T-helper 9 cell (primary cell): Measurements from ENCODE around the gene NCAPD2.
A peak's percentile ranks its signal among the peaks of the same experiment; 100 is the strongest.

Source experiments
- DNase-seq: peaks from one replicate; pipeline ENCODE4 v3.0.0-alpha.2; 2020

The NCAPD2 gene

DNA sequence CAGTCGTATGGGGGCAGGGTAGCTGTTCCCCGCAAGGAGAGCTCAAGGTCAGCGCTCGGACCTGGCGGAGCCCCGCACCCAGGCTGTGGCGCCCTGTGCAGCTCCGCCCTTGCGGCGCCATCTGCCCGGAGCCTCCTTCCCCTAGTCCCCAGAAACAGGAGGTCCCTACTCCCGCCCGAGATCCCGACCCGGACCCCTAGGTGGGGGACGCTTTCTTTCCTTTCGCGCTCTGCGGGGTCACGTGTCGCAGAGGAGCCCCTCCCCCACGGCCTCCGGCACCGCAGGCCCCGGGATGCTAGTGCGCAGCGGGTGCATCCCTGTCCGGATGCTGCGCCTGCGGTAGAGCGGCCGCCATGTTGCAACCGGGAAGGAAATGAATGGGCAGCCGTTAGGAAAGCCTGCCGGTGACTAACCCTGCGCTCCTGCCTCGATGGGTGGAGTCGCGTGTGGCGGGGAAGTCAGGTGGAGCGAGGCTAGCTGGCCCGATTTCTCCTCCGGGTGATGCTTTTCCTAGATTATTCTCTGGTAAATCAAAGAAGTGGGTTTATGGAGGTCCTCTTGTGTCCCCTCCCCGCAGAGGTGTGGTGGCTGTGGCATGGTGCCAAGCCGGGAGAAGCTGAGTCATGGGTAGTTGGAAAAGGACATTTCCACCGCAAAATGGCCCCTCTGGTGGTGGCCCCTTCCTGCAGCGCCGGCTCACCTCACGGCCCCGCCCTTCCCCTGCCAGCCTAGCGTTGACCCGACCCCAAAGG, 41.2 kb downstream of the NCAPD2 start:
- peak; percentile 68 for DNase-seq

- no peak for DNase-seq
Observed at GRCh38 chr12:6535697-6535946, 41.7 kb downstream of the NCAPD2 start.

DNA sequence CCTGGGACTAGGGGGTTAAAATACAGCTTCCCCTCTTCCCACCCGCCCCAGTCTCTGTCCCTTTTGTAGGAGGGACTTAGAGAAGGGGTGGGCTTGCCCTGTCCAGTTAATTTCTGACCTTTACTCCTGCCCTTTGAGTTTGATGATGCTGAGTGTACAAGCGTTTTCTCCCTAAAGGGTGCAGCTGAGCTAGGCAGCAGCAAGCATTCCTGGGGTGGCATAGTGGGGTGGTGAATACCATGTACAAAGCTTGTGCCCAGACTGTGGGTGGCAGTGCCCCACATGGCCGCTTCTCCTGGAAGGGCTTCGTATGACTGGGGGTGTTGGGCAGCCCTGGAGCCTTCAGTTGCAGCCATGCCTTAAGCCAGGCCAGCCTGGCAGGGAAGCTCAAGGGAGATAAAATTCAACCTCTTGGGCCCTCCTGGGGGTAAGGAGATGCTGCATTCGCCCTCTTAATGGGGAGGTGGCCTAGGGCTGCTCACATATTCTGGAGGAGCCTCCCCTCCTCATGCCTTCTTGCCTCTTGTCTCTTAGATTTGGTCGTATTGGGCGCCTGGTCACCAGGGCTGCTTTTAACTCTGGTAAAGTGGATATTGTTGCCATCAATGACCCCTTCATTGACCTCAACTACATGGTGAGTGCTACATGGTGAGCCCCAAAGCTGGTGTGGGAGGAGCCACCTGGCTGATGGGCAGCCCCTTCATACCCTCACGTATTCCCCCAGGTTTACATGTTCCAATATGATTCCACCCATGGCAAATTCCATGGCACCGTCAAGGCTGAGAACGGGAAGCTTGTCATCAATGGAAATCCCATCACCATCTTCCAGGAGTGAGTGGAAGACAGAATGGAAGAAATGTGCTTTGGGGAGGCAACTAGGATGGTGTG, 42.3 kb downstream of the NCAPD2 start:
- DNase-seq, result no peak

DNA sequence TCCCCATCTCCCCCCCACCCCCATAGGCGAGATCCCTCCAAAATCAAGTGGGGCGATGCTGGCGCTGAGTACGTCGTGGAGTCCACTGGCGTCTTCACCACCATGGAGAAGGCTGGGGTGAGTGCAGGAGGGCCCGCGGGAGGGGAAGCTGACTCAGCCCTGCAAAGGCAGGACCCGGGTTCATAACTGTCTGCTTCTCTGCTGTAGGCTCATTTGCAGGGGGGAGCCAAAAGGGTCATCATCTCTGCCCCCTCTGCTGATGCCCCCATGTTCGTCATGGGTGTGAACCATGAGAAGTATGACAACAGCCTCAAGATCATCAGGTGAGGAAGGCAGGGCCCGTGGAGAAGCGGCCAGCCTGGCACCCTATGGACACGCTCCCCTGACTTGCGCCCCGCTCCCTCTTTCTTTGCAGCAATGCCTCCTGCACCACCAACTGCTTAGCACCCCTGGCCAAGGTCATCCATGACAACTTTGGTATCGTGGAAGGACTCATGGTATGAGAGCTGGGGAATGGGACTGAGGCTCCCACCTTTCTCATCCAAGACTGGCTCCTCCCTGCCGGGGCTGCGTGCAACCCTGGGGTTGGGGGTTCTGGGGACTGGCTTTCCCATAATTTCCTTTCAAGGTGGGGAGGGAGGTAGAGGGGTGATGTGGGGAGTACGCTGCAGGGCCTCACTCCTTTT, 43.1 kb downstream of the NCAPD2 start:
- DNase-seq, result no peak

- peak; percentile 84 for DNase-seq
Observed at GRCh38 chr12:6537580-6538419, 43.9 kb downstream of the NCAPD2 start.

GRCh38 chr12:6538420-6539313, 44.8 kb downstream of the NCAPD2 start:
- no peak for DNase-seq

DNA sequence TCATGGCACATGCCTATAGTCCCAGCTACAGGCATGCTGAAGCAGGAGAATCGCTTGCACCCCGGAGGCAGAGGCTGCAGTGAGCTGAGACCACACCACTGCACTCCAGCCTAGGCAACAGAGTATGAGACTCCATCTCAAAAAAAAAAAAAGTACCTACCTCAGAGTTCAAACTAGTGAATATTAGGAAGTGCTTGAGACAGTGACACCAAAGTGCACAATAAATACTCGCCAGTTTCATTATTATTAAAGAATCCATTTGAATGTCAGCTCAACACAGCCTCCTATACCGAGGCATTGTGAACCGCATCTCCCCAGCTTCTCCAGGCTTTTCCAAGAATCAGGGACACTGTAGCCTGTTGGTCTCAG, 45.4 kb downstream of the NCAPD2 start:
- DNase-seq, result no peak

GRCh38 chr12:6539707-6540134, 45.8 kb downstream of the NCAPD2 start:
- no peak for DNase-seq

- no peak for DNase-seq
Observed at GRCh38 chr12:6540181-6540877, 46.4 kb downstream of the NCAPD2 start.

GRCh38 chr12:6541371-6542165, 47.7 kb downstream of the NCAPD2 start:
- no peak for DNase-seq

DNA sequence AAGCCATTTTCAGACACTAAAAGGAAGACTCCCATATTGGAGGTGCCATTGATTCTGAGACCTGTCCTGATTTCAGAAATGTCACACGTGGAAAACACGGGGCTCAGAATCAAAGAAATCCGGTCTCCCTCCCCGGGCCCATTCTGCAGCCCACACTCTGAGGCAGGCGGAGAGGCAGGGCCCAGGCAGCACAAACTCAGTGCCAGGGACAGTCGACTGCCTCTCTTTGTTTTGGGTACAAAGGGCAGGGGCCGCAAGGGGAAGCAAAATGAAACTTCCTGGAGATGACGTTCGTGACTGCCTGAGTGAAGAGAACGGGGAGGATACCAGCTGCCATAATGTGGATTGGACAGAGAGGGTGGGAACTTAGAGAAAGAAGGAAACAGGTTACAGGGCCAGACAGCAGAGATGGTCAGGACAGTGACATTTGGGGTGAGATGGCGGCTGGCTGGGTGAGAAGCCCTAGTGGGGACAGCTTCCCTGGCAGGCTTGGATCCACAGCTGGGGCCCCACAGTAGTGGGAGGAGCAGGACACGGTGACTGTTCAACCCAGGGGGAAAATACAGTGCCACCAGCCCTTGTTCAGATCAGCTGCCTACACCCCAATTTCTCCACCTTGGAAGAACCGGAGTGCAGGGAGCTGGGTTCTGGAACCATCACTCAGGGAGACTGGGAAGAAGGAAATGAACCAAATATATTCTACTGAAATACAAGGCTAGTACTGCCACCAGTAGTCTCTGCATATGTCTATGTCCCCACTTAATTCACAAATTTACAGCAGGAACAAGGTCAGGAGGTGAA, 48.5 kb downstream of the NCAPD2 start:
- no peak for DNase-seq

DNA sequence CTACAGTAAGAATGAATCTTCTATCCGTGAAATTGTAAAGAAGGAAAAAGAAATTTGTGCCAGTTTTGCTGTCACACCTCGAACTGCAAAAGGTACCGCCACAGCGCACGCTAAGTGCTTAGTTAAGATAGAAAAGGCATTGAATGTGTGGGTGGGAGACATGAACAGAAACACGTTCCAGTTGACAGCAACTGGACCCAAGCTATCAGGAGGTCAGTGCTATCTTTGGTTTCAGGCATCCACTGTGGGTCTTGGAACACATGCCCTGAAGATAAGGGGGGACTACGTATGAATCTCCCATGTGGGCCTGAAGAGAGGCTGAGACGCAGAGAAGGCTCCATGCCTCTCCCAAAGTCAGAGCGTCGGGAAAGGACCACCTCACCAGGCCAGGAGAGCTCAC, 52.1 kb downstream of the NCAPD2 start:
- no peak for DNase-seq

- no peak for DNase-seq
Observed at GRCh38 chr12:6547566-6547965, 53.7 kb downstream of the NCAPD2 start.

DNA sequence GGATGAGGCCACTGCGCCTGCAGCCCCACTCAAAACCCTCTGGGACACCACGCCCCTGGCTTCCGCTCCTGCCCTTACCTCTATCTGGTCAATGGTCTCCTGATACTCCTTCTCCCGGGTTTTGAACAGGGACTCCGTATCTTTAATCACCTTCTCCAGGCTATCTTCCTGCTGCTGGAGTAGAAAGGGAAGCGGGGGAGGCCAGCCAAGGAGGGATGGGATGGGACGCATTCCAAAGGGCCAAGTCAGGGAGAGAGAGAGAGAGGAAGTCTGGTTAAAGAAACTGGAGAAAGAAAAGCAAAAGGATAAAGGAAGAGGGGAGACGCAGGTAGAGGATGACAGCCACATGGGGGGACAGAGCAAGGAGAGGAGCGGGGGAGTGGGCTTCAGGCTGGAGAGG, 54.1 kb downstream of the NCAPD2 start:
- no peak for DNase-seq

GRCh38 chr12:6548556-6548955, 54.7 kb downstream of the NCAPD2 start:
- no peak for DNase-seq

DNA sequence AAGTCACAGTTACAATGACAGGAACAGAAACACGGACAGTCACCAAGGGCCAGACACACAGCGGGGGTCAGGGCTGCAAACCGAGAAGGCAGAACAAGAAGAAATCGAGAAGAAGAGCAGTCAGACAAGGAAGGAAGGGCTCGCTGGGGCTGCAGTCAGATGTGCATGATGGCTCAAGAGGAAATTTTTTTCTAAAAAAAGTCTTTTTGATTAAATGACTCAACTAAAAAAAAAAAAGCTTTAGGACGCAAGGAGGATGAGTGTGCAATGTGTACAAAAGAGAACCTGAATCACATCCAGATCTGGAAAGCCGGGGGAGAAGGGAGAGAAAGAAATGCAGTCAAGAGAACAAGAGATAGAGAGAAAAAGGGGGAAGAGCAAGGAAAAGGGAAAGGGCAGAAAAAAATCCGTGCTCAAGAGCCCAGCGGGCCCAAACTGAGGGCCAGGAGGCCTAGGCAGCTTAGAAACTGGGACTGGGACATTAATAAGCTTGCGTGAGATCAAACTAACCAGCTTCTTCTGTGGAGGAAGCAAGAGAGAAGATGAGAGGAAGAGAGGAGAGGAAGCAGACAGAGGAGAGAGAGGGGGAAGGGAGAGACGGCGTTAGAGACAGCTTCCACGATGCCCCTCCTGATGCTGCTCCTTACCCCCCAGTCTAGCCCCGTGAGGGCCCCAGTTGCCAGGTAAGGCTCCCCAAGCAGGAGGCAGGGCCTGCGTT, 55.2 kb downstream of the NCAPD2 start:
- no peak for DNase-seq

DNA sequence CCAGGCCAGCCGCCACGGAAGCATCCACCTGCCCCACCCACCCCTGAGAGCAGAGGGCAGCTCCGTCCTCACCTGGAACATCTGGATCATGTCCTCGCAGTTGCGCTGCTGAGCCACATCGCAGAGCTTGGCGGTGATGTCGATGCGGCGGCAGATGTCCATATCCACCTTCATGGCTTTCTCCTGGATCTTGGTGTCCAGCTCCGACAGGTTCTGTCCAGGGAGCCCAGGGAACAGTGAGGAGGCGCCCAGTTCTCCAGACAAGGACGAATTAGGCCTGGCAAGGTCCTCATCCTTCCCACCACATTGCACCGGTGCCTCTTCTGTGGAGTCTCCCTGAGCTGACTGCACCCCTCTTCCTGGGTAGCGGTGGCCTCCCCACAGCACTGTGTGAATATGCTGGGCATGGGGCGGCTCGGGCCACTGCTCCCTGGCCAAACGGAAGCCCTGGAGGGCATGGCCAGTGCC, 55.8 kb downstream of the NCAPD2 start:
- DNase-seq, result no peak

- no peak for DNase-seq
Observed at GRCh38 chr12:6550294-6551062, 56.6 kb downstream of the NCAPD2 start.
